Gastroesophageal sphincter (tissue), 4 donors: ENCODE measurements around the gene BMPR1A. TPM values are rescaled to one million over a fixed set of nuclear protein-coding genes. Genes with fewer than 3 reads are reported as not detected.
A peak's percentile ranks its signal among the peaks of the same experiment; 100 is the strongest.

Experiments used
- ATAC-seq: fragments of 150-250 bp; one replicate; pipeline ENCODE4 v1.9.1; 2016; ENCODE audit warnings: mild to moderate bottlenecking, moderate library complexity
- H3K27ac ChIP-seq, 4 donors: fragments of 200-600 bp; sonication (generic) in 3 of 4; 1 replicate in 3 of 4; 2 replicates in 1 of 4; pipeline ENCODE4 v1.5.1; 2016 to 2019
- H3K27me3 ChIP-seq: fragments of 200-600 bp; sonication (generic); one replicate; pipeline ENCODE4 v1.5.1; 2019
- H3K36me3 ChIP-seq, 2 donors: fragments of 200-600 bp; sonication (generic); one replicate each; pipeline ENCODE4 v1.5.1; 2019; ENCODE audit warnings: control low read depth in 1 of 2
- H3K4me1 ChIP-seq, 3 donors: fragments of 200-600 bp; sonication (generic); 1 replicate in 2 of 3; 2 replicates in 1 of 3; pipeline ENCODE4 v1.5.1; 2016 to 2019; ENCODE audit warnings: control low read depth in 2 of 3
- H3K4me3 ChIP-seq, 2 donors: fragments of 200-600 bp; sonication (generic); one replicate each; pipeline ENCODE4 v1.5.1; 2019; ENCODE audit warnings: mild to moderate bottlenecking in 1 of 2, moderate library complexity in 1 of 2
- H3K9me3 ChIP-seq, 3 donors: fragments of 200-600 bp; sonication (generic); one replicate each; pipeline ENCODE4 v1.5.1; 2017 to 2019; ENCODE audit warnings: control low read depth in 2 of 3
- EP300 ChIP-seq: sonication (generic); formaldehyde crosslinking; IDR thresholded peaks from one replicate; pipeline ENCODE4 v1.6.1; 2017; ENCODE audit warnings: antibody characterized with exemption, mild to moderate bottlenecking
- POLR2A ChIP-seq, 2 donors: fragments of 450-650 bp; IDR thresholded peaks; one replicate each; pipeline ENCODE4 v1.6.1; 2017; ENCODE audit warnings: antibody characterized with exemption in 2 of 2, mild to moderate bottlenecking in 2 of 2, moderate library complexity in 1 of 2
- POLR2AphosphoS5 ChIP-seq: sonication (generic); formaldehyde crosslinking; IDR thresholded peaks from one replicate; pipeline ENCODE4 v1.6.1; 2017; ENCODE audit warnings: antibody characterized with exemption
- WGBS, 2 donors: methylation state at CpG; one replicate each; pipeline ENCODE4 v1.1.5; 2018; ENCODE audit warnings: low coverage in 1 of 2; 5-methylcytosine and 5-hydroxymethylcytosine counted together
- total RNA-seq, 4 donors: library from RNA; depleted of rRNA; stranded (reverse); fragments of >200 nt; gene quantifications; one replicate each; pipeline ENCODE4 v1.1.0, GENCODE V29; 2016
- TF ChIP-seq, protein P1 (sequence below), 4 experiments: fragments of 200-600 bp in 2 of 4; fragments of 450-650 bp in 2 of 4; sonication (generic) in 1 of 4; IDR thresholded peaks; one replicate each; pipeline ENCODE4 v1.5.1; 2017 to 2019; ENCODE audit warnings: antibody characterized with exemption in 4 of 4, mild to moderate bottlenecking in 2 of 4, moderate library complexity in 2 of 4

Gene BMPR1A
- total RNA-seq, 4 donors from 2014 or later: 91.5 to 121 (median 117) TPM

DNA sequence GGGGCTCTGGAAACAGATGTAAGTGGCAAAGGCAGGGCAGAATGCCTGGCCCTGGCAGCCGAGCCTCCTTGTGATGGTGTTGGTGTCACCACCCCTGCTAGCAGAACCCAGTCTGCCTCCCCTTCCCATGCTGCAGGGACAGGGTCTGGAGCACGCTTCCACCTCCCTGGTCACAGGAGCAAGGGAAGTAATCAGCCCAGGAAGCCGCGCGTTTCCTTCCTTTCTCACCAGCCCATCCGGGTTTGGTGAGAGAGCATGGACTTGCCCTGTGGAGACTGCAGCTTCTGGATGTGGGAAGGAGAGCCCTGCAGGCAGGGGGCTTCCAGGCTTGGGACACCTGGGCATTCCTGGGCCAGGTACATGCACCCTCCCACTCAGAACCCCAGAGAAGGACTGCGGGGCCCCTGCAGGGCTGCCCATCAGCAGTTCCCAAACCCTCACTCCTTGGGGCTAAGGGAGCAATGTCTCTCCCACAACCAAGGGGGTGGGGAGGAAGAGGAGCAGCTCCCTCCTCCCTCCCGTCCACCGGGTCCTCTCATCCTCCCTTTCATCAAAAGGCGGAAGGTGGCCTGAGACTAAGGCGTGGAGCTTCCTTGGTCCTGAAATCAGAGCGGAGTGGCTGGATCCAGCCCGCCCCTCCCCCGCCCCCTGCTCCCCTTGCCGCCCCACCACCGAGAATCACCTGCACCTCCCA is 199.2 kb downstream of the BMPR1A start:
- peak overlapping the region in 1 of 2 donors; percentile 44 for H3K4me3 ChIP-seq
- ATAC-seq: no peak
- H3K9me3 ChIP-seq: no peaks in the 10 kb centered on the region
- H3K4me1 ChIP-seq: peaks cover 0 to 79% (median 32%) of the 10 kb centered on the region in 3 donors
- no peak for TF ChIP-seq POLR2AphosphoS5
- peak in 1 of 2 donors; percentile 10 for TF ChIP-seq POLR2A (IDR thresholded peaks at IDR 0.05)
- TF ChIP-seq, protein P1, sequence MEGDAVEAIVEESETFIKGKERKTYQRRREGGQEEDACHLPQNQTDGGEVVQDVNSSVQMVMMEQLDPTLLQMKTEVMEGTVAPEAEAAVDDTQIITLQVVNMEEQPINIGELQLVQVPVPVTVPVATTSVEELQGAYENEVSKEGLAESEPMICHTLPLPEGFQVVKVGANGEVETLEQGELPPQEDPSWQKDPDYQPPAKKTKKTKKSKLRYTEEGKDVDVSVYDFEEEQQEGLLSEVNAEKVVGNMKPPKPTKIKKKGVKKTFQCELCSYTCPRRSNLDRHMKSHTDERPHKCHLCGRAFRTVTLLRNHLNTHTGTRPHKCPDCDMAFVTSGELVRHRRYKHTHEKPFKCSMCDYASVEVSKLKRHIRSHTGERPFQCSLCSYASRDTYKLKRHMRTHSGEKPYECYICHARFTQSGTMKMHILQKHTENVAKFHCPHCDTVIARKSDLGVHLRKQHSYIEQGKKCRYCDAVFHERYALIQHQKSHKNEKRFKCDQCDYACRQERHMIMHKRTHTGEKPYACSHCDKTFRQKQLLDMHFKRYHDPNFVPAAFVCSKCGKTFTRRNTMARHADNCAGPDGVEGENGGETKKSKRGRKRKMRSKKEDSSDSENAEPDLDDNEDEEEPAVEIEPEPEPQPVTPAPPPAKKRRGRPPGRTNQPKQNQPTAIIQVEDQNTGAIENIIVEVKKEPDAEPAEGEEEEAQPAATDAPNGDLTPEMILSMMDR (IDR thresholded peaks at IDR 0.05): no peak
- no peak for TF ChIP-seq EP300
- no CpG with 5 or more reads among the region's 16 CpGs for WGBS, 2 donors
- no peaks in the 10 kb centered on the region for H3K36me3 ChIP-seq
- no peaks in the 10 kb centered on the region for H3K27me3 ChIP-seq
- peak overlapping the region in 3 of 4 donors; percentile 79 to 84 (median 80) for H3K27ac ChIP-seq

DNA sequence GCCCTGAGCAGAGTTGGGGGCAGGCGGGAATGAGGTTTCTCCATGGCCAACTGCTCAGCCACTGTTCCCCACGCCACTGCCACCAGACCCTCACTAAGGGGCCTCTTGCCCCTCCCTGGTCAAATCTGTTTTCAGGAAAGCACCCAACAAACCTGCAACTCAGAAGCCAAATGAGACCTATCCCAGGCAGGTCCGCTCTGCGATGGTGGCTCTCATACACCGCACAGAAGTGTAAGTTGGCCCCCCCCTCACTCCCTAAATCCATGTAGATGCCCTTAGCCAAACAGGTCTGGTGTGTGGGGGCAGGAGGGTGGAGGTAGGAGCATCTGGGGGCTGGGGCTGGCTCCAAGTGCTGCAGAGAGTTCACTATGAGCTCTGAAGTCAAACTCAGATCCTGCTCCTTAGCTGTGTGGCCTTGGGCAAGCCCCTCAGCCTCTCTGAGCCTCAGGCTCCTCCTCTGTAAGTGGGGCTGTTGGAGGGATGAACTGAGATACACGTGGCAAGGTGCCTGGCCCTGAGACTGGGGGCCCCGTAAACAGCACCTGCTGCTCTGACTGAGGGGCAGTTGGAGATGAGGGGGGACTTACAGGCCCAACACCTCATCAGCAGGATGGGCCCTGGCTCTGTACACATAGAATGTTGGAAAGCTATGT is 199.9 kb downstream of the BMPR1A start:
- Histone ChIP-seq H3K27ac (peak overlapping the region in 3 of 4 donors; percentile 79 to 84 (median 80)), H3K27me3 (no peaks in the 10 kb centered on the region), H3K36me3 (no peaks in the 10 kb centered on the region), H3K9me3 (no peaks in the 10 kb centered on the region), H3K4me3 (peak overlapping the region in 1 of 2 donors; percentile 44), H3K4me1 (peaks cover 0 to 84% (median 32%) of the 10 kb centered on the region in 3 donors)
- ATAC-seq: no peak
- TF ChIP-seq POLR2AphosphoS5 (no peak), EP300 (no peak), POLR2A (IDR thresholded peaks at IDR 0.05) (no peak)
- TF ChIP-seq, protein P1 (IDR thresholded peaks at IDR 0.05): no peak
- 30% methylated on average over 2 of the region's 7 CpGs; no CpG with 5 or more reads in 1 of the 2 donors for WGBS, 2 donors

DNA sequence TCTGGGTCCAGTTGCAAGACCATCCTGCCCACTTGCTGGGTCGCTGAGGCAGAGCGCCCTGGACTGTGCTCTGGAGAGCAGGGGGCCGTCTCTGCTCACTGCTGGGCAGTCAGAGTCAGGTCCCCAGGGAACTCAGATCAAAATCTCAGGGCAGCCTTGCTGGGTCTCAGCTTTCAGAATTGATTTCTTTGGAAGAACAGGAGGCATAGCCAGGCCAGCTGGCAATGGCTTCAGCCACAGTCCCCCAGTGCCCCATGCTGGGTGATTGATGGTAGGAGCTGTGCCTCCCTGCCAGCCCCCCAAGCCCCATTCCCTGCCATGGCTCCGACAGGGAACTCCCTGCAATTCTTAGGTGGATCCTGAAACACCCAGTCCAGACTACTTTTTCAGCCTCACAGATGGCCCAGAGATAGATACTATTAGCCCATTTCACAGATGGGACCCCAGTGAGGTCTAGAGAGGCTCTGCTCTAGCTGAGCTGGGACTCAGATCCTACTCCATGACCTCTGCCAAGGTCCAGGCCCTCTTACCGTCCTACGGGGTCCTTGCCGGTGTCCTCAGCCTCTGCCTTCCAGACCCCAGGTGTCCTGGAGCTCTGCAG is 200.5 kb downstream of the BMPR1A start:
- H3K4me1 ChIP-seq: peaks cover 0 to 84% (median 32%) of the 10 kb centered on the region in 3 donors
- ATAC-seq: no peak
- no peak for TF ChIP-seq EP300
- TF ChIP-seq POLR2AphosphoS5: no peak
- TF ChIP-seq POLR2A (IDR thresholded peaks at IDR 0.05): no peak
- TF ChIP-seq, protein P1 (IDR thresholded peaks at IDR 0.05): no peak
- no CpG with 5 or more reads among the region's 7 CpGs for whole genome bisulfite sequencing, 2 donors
- no peaks in the 10 kb centered on the region for H3K27me3 ChIP-seq
- H3K9me3 ChIP-seq: no peaks in the 10 kb centered on the region
- H3K36me3 ChIP-seq: no peaks in the 10 kb centered on the region
- H3K4me3 ChIP-seq: peak overlapping the region in 1 of 2 donors; percentile 44
- peak overlapping the region in 3 of 4 donors; percentile 79 to 84 (median 80) for H3K27ac ChIP-seq

DNA sequence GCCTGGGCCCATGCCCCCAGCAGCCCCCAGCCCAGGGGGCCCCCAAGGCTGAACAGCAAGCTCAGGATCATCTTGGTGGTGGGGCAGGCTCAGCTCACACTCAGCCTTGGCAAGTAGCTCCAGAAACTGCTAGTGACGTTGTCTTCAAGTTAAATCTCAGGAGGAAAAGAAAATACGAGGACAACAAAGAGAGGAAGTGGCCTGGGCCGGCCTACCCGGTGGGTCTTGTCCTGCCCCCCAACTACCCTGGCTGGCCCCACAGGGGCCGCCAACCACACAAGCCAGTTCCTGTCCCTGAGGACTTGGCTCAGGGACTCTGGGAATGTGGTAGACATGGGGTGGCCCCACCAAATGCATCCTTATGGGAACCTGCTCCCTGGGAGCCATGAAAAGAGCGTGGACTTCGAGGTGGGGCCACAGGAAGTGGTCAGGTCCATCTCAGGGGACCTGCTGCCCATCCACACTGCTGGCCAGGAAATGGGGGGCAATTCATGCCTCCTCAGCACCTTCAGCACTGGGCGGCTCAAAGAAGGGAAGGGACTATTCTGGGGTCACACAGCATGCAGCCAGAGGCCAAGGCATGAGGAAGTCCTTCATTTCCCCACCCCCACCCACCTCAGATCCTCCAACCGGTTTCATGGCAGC is 201.2 kb downstream of the BMPR1A start, which contains the start of gene MMRN2:
Gene MMRN2 (minus strand): TSS at position 145 of the 645 bp plus-strand sequence. CDS start 74 bp downstream, at position 71.
- Histone ChIP-seq H3K36me3 (no peaks in the 10 kb centered on the region), H3K27ac (peak within 1 kb of the TSS in 3 of 4 donors; percentile 79 to 84 (median 80)), H3K9me3 (no peaks in the 10 kb centered on the region), H3K27me3 (no peaks in the 10 kb centered on the region), H3K4me1 (peaks cover 0 to 84% (median 32%) of the 10 kb centered on the region in 3 donors), H3K4me3 (peak within 1 kb of the TSS in 1 of 2 donors; percentile 44)
- TF ChIP-seq, protein P1 (IDR thresholded peaks at IDR 0.05): no peak
- TF ChIP-seq POLR2A (IDR thresholded peaks at IDR 0.05): peak in 1 of 2 donors; percentile 22
- no peak for ATAC-seq
- WGBS, 2 donors: 33 to 80% methylated on average over 1 to 2 of the region's 9 CpGs
